Naive B cell (primary cell): ENCODE data around the gene PALLD. TPM values are rescaled to one million over a fixed set of nuclear protein-coding genes. Genes with fewer than 3 reads are reported as not detected.
A peak's percentile ranks its signal among the peaks of the same experiment; 100 is the strongest.

Experiments used
- ATAC-seq, 2 donors: fragments of 150-1000 bp; cut with Tn5 transposase; 2 replicates each; pipeline ENCODE4 v1.10.0; 2021; ENCODE audit warnings: low read depth in 2 of 2, mild to moderate bottlenecking in 2 of 2, moderate library complexity in 2 of 2
- DNase-seq: peaks from one replicate; pipeline ENCODE4 v3.0.0; 2022
- H3K27ac Mint-ChIP-seq, 6 donors: one replicate each; pipeline ENCODE4 v1.8.0; 2020 to 2022; ENCODE audit warnings: mild to moderate bottlenecking in 6 of 6, mixed read lengths in 6 of 6, moderate library complexity in 5 of 6, inconsistent platforms in 2 of 6
- H3K27me3 Mint-ChIP-seq, 3 donors: one replicate each; pipeline ENCODE4 v1.8.0; 2021 to 2022; ENCODE audit warnings: mixed read lengths in 3 of 3, mild to moderate bottlenecking in 1 of 3
- H3K36me3 Mint-ChIP-seq, 2 donors: one replicate each; pipeline ENCODE4 v1.8.0; 2020 to 2022; ENCODE audit warnings: mixed read lengths in 2 of 2, inconsistent platforms in 1 of 2, mild to moderate bottlenecking in 1 of 2
- H3K4me1 Mint-ChIP-seq, 3 donors: one replicate each; pipeline ENCODE4 v1.8.0; 2020 to 2022; ENCODE audit warnings: mixed read lengths in 3 of 3, inconsistent platforms in 1 of 3, mild to moderate bottlenecking in 1 of 3, moderate library complexity in 1 of 3
- H3K4me3 Mint-ChIP-seq, 8 donors: one replicate each; pipeline ENCODE4 v1.8.0; 2020 to 2022; ENCODE audit warnings: mild to moderate bottlenecking in 8 of 8, mixed read lengths in 8 of 8, moderate library complexity in 8 of 8, inconsistent platforms in 2 of 8
- H3K9me3 Mint-ChIP-seq, 7 donors: one replicate each; pipeline ENCODE4 v1.8.0; 2020 to 2022; ENCODE audit warnings: mixed read lengths in 7 of 7, mild to moderate bottlenecking in 5 of 7, inconsistent platforms in 2 of 7, moderate library complexity in 1 of 7
- polyA plus RNA-seq, 6 donors: library from polyadenylated mRNA; unstranded; fragments of 300-500 nt; fragmentation: Illumina TruSeq; gene quantifications; one replicate each; pipeline ENCODE4 v1.2.3, GENCODE V29; 2021; ENCODE audit warnings: low read depth in 6 of 6

PALLD gene
- polyA plus RNA-seq, 6 donors from 2014 or later = 0.58 to 0.83 (median 0.78) TPM; not detected in 2

- Mint-ChIP-seq H3K9me3 (no peaks in the 10 kb centered on the region), H3K4me3 (no peak overlapping the region), H3K27ac (no peak overlapping the region), H3K36me3 (no peaks in the 10 kb centered on the region), H3K27me3 (peaks cover 0 to 44% (median 8%) of the 10 kb centered on the region in 3 donors), H3K4me1 (no peaks in the 10 kb centered on the region)
- no peak for DNase-seq
- ATAC-seq = no peak
Observed at GRCh38 chr4:168522356-168522755, 25.5 kb downstream of the PALLD start.

GRCh38 chr4:168522829-168523489 lies 26.1 kb downstream of the PALLD start:
- DNase-seq (no peak), ATAC-seq (no peak)
- H3K27ac Mint-ChIP-seq = no peak overlapping the region
- no peaks in the 10 kb centered on the region for H3K4me1 Mint-ChIP-seq
- H3K27me3 Mint-ChIP-seq = peaks cover 0 to 50% (median 10%) of the 10 kb centered on the region in 3 donors
- no peaks in the 10 kb centered on the region for H3K9me3 Mint-ChIP-seq
- no peak overlapping the region for H3K4me3 Mint-ChIP-seq
- no peaks in the 10 kb centered on the region for H3K36me3 Mint-ChIP-seq

GRCh38 chr4:168524006-168524405 lies 27.2 kb downstream of the PALLD start:
- Mint-ChIP-seq H3K36me3 (no peaks in the 10 kb centered on the region), H3K9me3 (no peaks in the 10 kb centered on the region), H3K27ac (no peak overlapping the region), H3K4me3 (no peak overlapping the region), H3K4me1 (no peaks in the 10 kb centered on the region), H3K27me3 (peaks cover 0 to 50% (median 11%) of the 10 kb centered on the region in 3 donors)
- DNase-seq (no peak), ATAC-seq (no peak)

- H3K36me3 Mint-ChIP-seq = no peaks in the 10 kb centered on the region
- no peak overlapping the region for H3K27ac Mint-ChIP-seq
- ATAC-seq (no peak), DNase-seq (no peak)
- H3K27me3 Mint-ChIP-seq = peaks cover 0 to 51% (median 11%) of the 10 kb centered on the region in 3 donors
- no peak overlapping the region for H3K4me3 Mint-ChIP-seq
- H3K9me3 Mint-ChIP-seq = no peaks in the 10 kb centered on the region
- no peaks in the 10 kb centered on the region for H3K4me1 Mint-ChIP-seq
Observed at GRCh38 chr4:168524897-168525296, 28.0 kb downstream of the PALLD start.

- DNase-seq = no peak
- Mint-ChIP-seq H3K9me3 (no peaks in the 10 kb centered on the region), H3K4me3 (no peak overlapping the region), H3K27me3 (peaks cover 0 to 44% (median 15%) of the 10 kb centered on the region in 3 donors), H3K36me3 (no peaks in the 10 kb centered on the region), H3K4me1 (no peaks in the 10 kb centered on the region), H3K27ac (peak overlapping the region in 1 of 6 donors; percentile 61)
- ATAC-seq = no peak
Observed at GRCh38 chr4:168527560-168527959, 30.7 kb downstream of the PALLD start.

- Mint-ChIP-seq H3K4me3 (no peak overlapping the region), H3K27ac (no peak overlapping the region), H3K9me3 (no peaks in the 10 kb centered on the region), H3K4me1 (no peaks in the 10 kb centered on the region), H3K27me3 (peaks cover 0 to 44% (median 15%) of the 10 kb centered on the region in 3 donors), H3K36me3 (no peaks in the 10 kb centered on the region)
- ATAC-seq = no peak
- DNase-seq = no peak
Observed at GRCh38 chr4:168528131-168528949, 31.5 kb downstream of the PALLD start.

GRCh38 chr4:168529257-168529656 lies 32.4 kb downstream of the PALLD start:
- ATAC-seq = no peak
- no peak overlapping the region for H3K27ac Mint-ChIP-seq
- no peak for DNase-seq
- H3K27me3 Mint-ChIP-seq = peaks cover 0 to 44% (median 15%) of the 10 kb centered on the region in 3 donors
- H3K9me3 Mint-ChIP-seq = no peaks in the 10 kb centered on the region
- H3K36me3 Mint-ChIP-seq = no peaks in the 10 kb centered on the region
- H3K4me3 Mint-ChIP-seq = no peak overlapping the region
- H3K4me1 Mint-ChIP-seq = no peaks in the 10 kb centered on the region

GRCh38 chr4:168531305-168531704 lies 34.5 kb downstream of the PALLD start:
- no peak for DNase-seq
- Mint-ChIP-seq H3K4me1 (no peaks in the 10 kb centered on the region), H3K36me3 (no peaks in the 10 kb centered on the region), H3K9me3 (no peaks in the 10 kb centered on the region), H3K4me3 (no peak overlapping the region), H3K27me3 (peaks cover 3 to 27% (median 15%) of the 10 kb centered on the region in 3 donors), H3K27ac (no peak overlapping the region)
- ATAC-seq = no peak

GRCh38 chr4:168534535-168534934 lies 37.7 kb downstream of the PALLD start:
- Mint-ChIP-seq H3K4me3 (no peak overlapping the region), H3K9me3 (no peaks in the 10 kb centered on the region), H3K27ac (no peak overlapping the region), H3K36me3 (no peaks in the 10 kb centered on the region), H3K27me3 (peaks cover 0 to 6% (median 4%) of the 10 kb centered on the region in 3 donors), H3K4me1 (no peaks in the 10 kb centered on the region)
- DNase-seq = no peak
- ATAC-seq = no peak

GRCh38 chr4:168535689-168536088 lies 38.8 kb downstream of the PALLD start:
- DNase-seq (no peak), ATAC-seq (no peak)
- Mint-ChIP-seq H3K9me3 (no peaks in the 10 kb centered on the region), H3K36me3 (no peaks in the 10 kb centered on the region), H3K27ac (no peak overlapping the region), H3K27me3 (peaks cover 0 to 6% (median 4%) of the 10 kb centered on the region in 3 donors), H3K4me1 (no peaks in the 10 kb centered on the region), H3K4me3 (no peak overlapping the region)

GRCh38 chr4:168536448-168536847 lies 39.6 kb downstream of the PALLD start:
- DNase-seq (no peak), ATAC-seq (no peak)
- Mint-ChIP-seq H3K4me3 (no peak overlapping the region), H3K36me3 (no peaks in the 10 kb centered on the region), H3K27me3 (peaks cover 0 to 6% (median 3%) of the 10 kb centered on the region in 3 donors), H3K27ac (no peak overlapping the region), H3K4me1 (no peaks in the 10 kb centered on the region), H3K9me3 (no peaks in the 10 kb centered on the region)

- Mint-ChIP-seq H3K4me3 (no peak overlapping the region), H3K9me3 (no peaks in the 10 kb centered on the region), H3K36me3 (no peaks in the 10 kb centered on the region), H3K4me1 (no peaks in the 10 kb centered on the region), H3K27me3 (peaks cover 0 to 8% (median 6%) of the 10 kb centered on the region in 3 donors), H3K27ac (no peak overlapping the region)
- ATAC-seq = no peak
- DNase-seq = no peak
Observed at GRCh38 chr4:168537086-168537485, 40.2 kb downstream of the PALLD start.

GRCh38 chr4:168537571-168537970 lies 40.7 kb downstream of the PALLD start:
- Mint-ChIP-seq H3K9me3 (no peaks in the 10 kb centered on the region), H3K27ac (no peak overlapping the region), H3K27me3 (peaks cover 0 to 8% (median 6%) of the 10 kb centered on the region in 3 donors), H3K4me1 (no peaks in the 10 kb centered on the region), H3K36me3 (no peaks in the 10 kb centered on the region), H3K4me3 (no peak overlapping the region)
- DNase-seq (no peak), ATAC-seq (no peak)

- Mint-ChIP-seq H3K9me3 (no peaks in the 10 kb centered on the region), H3K4me1 (no peaks in the 10 kb centered on the region), H3K27me3 (peaks cover 0 to 8% (median 6%) of the 10 kb centered on the region in 3 donors), H3K4me3 (no peak overlapping the region), H3K27ac (no peak overlapping the region), H3K36me3 (no peaks in the 10 kb centered on the region)
- ATAC-seq = no peak
- DNase-seq = no peak
Observed at GRCh38 chr4:168538632-168539031, 41.8 kb downstream of the PALLD start.
